SW480 (cell line): Measurements from ENCODE around the gene TFPI.

Source experiments
- DNase-seq: peaks from one replicate; pipeline ENCODE4 v3.0.0-alpha.2; 2016; ENCODE audit warnings: low spot score

Gene TFPI

DNA sequence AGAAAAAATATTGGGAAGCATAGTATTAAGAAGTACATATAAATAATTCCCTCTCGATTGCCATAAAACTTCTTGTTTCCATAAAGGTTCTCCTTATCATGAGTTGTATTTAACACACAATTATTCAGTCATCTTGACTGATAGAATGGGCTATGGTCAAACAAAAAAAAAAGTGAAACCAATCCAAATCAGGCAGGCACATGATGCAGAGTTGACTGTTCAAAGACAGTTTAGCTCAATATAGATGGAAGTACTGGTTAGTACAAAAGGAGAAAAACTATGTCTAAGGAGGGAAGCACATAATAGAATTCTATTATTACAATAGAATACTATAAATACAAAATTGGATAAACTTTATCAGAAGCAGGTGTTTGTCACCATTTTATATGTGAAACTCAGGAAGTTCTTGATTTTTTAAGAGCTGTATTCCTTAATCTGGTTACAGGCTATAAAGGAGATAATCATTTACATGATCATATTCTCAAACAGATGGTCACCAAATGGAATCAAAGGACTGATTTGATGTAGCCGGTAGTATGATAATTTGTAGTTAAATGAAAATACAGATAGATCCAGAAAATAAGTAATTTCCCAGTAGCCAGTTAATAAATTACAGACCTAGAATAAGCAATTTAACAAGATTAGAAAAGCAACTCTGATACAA is 88.0 kb downstream of the TFPI start:
- DNase-seq, result no peak

DNA sequence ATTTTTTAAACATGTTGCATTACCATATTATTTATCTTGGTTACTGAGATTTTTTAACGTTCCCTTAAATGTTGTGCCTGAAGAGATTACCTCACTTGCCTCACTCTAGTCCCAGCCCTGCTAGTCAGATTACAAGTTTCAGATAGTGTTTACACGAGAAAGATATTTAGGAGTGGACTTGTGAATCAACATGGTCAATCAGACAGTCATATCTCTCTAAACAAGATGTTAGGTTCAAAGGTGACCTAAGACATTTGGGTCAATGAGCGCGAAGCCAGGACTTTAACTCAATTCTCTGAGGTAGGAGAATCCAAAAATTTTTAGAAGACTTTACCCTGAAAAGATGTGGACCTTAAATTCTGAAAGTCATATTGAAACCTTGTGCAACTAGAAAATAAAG is 91.4 kb downstream of the TFPI start:
- no peak for DNase-seq

DNA sequence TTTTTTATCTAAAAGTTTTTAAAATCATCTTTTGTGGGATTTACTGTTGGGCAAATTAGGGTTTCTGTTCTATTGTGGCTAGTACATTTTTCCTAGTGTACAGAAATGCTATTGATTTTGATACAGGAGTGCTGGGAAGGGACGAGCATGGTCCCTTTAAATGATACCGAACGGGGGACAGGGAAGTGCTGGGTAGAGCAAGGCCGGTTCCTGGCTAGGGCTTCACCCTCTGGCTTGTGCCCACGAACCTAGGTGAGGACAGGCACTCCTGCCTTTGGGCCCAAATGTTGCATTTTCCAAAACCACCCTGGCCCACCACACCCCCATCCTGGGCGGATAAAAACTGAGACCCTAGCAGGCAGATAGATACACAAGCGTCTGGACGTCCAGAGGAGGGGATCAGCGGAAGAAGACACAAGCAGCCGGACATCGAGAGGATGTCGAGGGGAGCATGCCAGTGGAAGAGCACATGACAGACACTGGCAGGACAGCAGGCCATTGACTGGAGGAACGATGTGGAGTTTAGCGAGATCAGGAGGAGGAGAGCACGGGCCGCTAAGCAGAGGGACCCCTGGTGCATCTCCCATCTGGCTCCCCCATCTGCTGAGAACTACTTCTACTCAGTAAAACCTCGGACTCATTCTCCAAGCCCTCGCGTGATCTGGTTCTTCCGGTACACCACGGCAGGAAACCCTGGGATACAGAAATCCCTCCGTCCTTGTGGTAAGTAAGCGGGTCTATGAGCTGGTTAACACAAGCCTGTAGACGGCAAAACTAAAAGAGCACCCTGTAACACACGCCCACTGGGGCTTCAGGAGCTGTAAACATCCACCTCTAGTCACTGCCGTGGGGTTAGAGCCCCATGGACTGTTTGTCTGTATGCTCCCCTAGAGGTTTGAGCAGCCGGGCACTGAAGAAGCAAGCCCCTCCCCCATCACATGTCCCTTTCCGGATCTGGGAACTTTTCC is 92.7 kb downstream of the TFPI start:
- DNase-seq, result peak; percentile 12

DNA sequence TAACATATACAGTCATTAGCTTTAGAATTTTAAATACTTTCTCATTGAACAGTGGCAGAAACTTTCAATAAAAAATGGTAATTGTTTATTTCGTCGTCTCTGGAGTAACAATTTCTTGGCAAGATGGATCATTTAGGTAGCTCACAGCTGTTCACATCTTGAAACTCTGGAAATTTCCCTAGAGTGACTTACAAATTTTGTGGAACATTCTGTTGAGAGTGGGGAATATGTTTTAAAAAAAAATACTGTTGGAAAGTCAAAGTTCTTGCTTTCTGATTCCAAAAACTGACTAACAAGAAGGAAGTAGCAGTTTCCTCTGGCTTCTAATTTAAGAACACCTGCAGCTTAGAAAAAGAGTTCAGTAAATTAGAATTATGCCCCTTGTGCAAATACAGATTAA is 95.0 kb downstream of the TFPI start:
- DNase-seq, result no peak

DNA sequence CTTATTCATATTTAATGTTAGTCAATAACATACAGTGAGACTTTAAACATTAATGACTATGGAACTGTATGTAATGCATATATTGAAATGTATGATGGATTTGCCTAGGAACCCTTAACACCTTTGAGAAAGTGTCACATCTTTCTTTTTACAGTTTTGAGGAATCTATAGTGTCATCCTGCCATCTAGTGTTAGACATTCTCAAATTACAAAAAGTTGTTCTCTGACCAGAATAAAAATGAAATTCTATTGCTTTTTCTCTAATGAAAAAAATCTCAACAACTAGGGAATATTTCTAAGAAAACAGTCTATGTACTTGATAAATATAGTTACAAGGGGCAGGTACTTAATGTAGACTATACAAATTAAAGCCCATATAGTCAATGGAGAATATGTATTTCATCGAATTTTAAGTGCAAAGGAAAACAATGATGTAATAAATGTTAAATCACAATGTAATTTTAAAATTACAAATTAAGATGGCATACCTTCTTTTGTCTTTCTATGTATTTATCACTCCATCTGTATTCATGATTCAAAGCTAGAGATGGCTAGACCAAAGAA is 101.1 kb downstream of the TFPI start:
- peak; percentile 30 for DNase-seq

DNA sequence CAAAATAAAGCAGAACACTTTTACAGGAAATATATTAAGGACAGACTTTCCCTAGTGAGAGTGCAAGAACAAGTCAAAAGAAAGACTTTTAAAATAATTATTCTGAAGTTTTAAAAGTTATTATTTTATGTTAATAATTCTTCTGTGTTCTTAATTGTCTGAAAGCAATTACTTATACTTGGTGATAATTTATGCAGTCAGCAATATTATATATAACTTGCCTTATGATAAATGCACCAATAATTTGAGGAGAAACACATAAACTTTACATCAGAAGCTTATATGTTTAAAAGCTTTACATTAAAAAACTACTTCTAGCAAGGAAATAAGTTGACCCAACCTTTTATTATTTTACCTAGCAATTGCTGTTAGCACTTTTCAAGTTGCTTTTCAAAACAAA is 102.7 kb downstream of the TFPI start:
- no peak for DNase-seq

DNA sequence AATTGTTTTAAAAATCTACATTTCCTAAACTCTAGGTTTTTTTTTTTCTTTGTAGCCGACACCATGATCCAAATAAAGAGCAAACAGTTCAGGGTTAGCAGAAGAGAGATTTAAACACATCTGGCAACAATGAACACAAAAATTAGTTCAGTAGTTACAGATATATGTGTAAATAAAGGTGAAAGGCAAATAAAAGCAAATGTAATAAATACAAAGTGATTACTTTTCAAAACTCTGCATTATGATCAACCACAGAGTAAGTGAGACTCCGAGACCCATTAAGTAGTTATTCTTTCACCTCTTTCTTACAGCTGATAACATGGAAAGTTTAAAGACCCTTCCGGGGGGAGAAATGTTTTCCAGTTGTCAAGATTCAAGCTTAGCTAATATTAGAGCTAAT is 106.9 kb downstream of the TFPI start:
- DNase-seq, result no peak

DNA sequence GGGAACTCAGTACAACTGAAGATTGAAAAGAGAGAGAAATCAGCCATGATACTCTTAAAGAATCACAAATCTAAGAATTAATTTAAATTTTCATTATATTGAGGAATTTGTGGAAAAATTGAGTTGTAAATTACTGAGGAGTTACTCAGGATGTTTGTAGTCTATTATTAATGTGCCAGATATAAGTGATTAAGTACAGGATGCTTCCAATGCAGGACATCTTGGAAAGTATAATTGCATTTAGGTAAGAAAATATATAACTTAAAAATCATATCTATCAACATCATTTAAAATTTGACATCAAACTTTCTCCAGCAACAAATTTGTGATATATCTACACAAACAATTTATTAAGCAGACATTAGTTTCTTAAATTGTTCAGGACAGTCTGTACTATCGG is 107.5 kb downstream of the TFPI start:
- no peak for DNase-seq

DNA sequence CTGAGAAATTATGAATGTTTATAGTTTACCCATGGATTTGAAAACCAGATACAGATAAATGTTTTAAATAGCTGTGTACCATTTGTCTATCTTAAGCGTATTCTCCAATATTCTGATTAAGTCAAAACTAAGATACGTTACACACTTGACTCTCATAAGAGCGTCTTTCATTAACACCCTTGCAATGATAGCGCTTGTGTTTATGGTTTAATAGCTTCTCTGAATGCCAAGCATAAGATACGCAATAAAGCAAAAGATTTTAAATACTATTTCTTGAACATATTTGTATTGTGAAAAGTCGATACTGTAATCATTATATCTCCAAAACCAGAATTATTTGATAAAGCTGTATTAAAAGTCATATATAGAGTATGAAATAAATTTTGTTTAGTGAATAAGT is 109.2 kb downstream of the TFPI start:
- DNase-seq, result no peak

DNA sequence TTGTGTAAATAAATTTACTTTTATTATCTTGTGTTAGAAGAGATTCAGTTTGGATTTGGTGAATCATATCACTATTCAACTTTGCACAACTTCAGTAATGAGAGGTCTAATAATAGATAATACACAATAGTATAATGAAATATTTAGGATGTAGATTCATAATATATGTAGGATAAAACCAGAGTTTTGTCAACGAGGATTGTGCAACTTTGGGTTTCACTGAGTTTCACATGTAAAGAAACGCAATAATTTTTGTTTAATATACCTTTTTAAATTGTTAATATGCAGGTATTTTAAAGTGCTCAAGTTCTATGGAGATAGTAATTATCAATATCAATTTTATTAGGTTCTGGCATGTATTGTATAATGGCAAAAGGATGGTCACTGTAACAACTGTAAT is 111.5 kb downstream of the TFPI start:
- no peak for DNase-seq

DNA sequence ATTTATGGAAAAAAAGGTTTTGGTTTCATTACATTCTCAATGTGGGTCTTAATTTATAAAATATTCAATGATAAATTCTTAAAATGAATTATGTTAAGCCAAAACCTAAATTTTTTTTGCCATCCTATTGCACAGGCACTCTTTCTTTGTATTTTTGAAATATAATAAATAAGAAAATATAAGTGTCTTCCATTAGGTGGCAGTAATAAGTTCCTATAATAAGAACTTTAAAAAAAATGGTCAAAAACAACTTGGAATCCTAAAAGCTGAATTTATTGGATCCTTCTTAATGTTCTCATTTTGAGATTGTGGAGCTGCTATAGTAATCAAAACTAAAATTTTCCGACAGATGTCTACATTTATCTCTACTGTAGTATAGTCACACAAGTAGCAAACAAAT is 111.9 kb downstream of the TFPI start:
- peak; percentile 5 for DNase-seq

DNA sequence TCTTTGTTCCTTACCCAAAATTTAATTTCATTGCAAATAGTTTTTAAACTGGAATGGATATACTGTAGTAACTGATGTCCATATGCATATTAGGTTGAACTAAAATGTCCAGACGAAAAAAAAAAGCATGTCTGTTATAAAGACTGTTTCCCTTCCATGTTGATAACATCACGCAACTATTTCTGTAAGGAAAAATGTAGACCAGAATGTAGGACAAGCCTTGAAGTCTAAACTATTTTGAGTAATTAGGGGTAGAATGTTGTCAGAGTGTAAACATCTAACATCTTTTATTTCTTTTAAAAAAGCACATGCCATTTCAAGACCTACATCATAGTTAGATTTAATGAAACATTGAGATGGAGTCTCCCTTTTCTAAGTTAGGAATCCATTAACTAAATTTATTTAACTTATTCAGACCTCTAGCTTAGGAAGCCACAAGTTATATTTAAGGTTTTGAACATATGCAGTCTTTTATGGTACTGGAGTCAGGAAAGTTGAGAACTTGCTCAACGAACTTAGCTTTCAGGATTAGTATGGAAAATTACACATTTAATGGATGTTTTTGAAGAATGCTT is 114.0 kb downstream of the TFPI start:
- DNase-seq, result no peak

DNA sequence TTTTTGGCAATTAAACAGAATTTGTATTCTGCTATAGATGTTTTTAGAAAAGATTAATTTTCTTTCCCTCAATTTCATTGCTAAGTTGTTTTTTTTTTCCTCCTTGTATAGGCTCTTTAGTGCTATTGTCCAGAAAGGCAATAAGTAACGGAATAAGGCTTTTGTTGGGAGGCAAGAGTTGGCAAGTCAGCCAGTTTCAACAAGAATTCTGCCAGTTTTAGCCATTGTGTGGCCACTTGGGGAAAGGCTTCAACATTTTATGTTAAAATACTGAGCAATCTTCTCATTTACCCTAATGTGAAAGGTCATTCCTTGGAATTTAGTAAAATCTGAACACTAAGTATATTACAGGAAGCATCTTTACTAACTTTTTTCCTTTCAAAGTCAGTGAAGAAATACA is 115.8 kb downstream of the TFPI start:
- DNase-seq, result no peak

DNA sequence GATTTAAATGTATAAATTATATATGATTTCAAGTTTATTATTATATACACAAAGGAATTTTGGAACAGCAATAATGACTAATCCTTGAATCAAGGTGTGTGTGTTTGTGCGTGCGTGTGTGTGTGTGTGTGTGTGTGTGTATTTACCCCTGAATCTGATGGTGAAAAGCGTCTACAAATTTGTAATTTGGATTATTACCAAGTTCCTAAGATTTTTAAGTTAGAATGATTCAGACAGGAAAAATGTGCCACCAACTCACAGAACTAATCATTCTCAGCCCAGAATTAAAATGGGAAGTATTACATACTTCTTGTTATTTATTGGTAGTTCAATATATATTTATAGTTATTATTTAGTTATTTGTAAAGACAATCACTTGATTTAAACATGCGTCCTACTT is 118.5 kb downstream of the TFPI start:
- DNase-seq, result no peak

DNA sequence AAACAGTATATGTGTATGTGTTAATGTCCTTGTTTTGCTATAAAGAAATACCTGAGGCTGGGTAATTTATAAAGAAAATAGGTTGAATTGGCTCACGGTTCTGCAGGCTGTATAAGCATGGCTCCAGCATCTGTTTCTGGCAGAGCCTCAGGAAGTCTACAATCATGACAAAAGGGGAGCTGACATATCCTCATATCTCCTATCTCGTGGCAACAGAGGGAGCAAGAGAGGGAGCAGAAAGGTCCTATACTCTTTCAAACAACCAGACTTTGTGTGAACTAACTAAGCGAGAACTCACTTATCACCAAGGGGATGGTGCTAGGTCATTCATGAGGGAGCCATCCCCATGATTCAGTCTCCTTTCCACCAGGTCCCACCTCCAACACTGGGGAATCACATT is 119.2 kb downstream of the TFPI start:
- DNase-seq, result no peak

DNA sequence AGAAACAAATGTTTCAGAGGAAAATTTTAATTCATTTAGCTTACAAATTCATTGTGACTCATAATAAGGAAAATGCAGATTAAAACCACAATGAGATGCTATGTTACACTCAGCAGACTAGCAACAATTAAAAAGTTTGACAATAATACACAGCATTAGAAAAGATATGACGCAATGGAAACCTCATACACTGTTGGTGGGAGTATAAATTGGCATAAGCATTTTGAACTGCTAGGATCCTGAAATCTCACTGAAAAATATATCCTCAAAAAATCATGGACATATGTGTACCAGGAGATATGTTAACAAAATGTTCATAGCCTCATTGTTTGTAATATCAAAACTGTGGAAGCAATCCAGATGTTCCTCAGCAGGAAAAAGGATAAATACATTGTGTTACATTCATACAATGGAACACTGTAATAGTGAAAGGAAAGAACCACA is 119.9 kb downstream of the TFPI start:
- DNase-seq, result no peak

DNA sequence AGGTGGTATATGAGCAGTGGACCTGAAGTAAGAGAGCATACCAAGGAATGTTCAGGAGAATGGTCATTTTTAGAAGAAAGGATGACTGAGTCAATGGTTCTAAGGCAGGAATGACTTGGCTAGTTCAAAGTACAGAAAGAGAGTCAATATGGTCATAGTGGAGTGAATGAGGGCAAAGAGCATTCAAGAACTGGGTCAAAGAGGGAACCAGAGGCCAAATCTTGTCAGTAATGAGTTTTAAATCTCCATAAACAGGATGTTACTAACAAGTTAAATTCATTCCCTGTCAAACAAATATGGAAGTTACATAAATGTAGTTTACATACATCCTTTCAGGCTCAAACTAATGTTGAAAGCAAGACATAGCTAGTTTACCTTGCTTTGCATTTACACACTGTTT is 122.3 kb downstream of the TFPI start:
- no peak for DNase-seq

DNA sequence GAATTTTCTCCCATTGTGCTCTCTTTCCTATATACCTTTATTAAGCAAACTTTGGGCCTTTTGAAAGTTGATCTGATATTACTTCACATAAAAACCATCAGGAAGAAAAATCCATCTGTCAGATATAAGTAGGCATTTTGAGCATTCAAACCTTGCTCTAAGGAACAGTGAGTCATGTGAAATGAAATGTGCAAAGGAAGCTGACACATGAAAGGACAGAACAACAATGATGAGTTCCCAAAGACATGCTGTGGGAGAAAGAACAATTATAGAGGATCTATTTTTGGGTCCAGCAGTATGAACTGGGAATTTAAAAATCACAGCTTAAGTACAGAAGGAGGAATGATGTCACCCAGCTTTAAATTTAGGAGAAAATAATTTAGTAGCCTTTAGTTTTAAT is 124.2 kb downstream of the TFPI start:
- no peak for DNase-seq

DNA sequence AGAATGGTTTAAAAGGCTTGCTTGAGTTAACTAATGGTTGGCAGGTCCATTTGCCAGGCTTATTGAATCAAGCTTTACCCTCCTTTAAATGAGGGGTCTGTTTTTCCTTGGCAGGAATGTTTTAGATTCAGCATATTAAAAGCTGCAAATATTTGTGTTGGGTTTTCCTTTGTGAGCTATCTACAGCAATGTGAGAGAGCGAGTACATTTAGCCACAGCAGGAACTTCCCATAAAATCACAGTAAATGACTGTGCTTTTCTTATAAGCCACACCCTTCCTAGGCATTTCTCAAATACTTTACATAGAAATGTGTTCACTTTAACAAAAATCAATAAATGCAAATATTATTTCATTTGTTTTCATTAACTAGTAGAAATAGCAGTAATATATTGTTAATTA is 130.1 kb downstream of the TFPI start:
- DNase-seq, result no peak

DNA sequence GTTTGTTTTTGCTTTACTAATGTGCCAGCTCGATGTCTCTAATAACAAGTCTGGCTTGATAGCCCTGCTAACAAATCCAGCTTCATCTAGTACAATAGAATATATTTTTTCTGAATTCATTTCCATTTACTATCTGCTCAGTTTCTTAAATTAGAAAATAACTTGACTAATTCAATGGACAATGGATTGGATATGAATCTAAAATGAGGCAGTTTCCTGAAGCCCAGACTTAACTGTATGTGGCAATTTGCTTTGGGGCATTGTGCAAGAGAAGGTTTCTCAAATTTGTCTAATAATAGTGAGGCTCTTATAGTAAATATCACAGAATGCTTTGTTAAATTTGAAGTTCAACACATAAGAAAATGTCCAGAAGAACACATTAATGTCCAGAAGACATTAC is 132.0 kb downstream of the TFPI start:
- no peak for DNase-seq

DNA sequence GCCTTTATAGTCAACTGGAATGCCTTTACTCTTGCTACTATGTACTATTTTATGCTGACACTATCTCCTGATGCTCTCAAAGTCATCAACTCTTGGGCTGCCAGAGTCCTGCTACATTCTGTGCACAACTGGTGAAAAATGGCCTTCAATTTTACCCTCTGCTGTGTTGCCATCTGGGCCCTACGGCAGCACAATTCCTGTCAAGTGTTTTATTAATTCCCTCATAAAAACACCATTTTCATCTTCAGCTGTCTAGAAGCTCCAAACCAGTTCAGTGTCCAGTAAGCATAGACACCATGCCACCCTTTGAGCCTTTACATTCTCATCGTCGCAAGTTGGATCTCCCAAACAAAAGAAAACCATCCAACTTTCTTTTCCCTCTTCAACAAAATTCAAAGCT is 132.7 kb downstream of the TFPI start:
- no peak for DNase-seq

DNA sequence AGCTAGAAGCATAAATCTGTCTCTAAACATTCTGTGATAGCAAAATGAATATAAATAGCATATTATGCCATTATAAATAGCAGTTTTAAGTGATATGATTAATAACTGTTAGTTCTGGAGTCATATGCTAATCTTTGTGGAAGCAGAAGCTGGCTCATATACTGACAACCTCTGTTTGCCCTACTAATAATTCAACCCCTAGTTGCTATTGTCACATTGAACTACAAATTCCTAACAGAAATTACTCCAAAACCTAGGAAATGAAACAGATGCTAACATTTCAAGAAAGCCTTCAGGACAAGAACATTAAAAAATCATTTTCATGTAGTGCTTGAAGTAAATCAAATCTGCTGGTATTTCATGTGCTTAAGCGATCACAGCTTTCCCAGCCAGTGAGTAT is 134.4 kb downstream of the TFPI start:
- no peak for DNase-seq

DNA sequence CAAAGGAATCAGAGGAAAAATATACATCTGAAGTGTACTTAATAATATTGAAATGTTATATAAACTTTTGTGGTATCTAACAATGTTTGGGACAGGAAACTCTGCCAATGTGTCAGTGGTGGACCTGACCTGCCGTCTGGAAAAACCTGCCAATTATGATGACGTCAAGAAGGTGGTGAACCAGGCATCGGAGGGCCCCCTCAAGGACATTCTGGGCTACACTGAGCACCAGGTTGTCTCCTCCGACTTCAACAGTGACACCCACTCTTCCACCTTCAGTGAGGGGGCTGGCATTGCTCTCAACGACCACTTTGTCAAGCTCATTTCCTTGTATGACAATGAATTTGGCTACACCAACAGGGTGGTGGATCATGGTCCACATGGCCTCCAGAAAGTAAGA is 138.8 kb downstream of the TFPI start:
- no peak for DNase-seq
